Measurements from ENCODE around the gene LEUTX.
A peak's percentile ranks its signal among the peaks of the same experiment; 100 is the strongest.

The LEUTX gene

GRCh38 chr19:39824143-39825092 is 45.8 kb downstream of the LEUTX start:
- peak overlapping the region; percentile 76 for H2AFZ ChIP-seq (ENCODE audit: low read length)
- H3K4me2 ChIP-seq (ENCODE audit: insufficient read depth, low read length, poor library complexity, severe bottlenecking): peak overlapping the region; percentile 90
- peak overlapping the region; percentile 91 for H3K9ac ChIP-seq (ENCODE audit: low read depth, low read length, poor library complexity)
- DNase-seq (ENCODE audit: low spot score): peak; percentile 87
- H3K14ac ChIP-seq (ENCODE audit: low read length): no peak overlapping the region
- H3K23ac ChIP-seq (ENCODE audit: low read depth, low read length, poor library complexity): peak overlapping the region; percentile 46
- peaks cover 0 to 2% of the 10 kb centered on the region in 2 donors for H3K9me3 ChIP-seq (replicated peaks in 1 of 2; ENCODE audit: control insufficient read depth in 2 of 2, insufficient read depth in 1 of 2, low read depth in 1 of 2, low read length in 2 of 2)
- no peak overlapping the region for H4K91ac ChIP-seq (ENCODE audit: low read depth, low read length, poor library complexity)
- H3K4ac ChIP-seq (ENCODE audit: low read length): no peak overlapping the region
- H2BK15ac ChIP-seq (ENCODE audit: low read length): no peak overlapping the region
- H3K4me3 ChIP-seq (ENCODE audit: low read length in 2 of 2): peak overlapping the region; percentile 64 to 93
- no peaks in the 10 kb centered on the region for H3K27me3 ChIP-seq (ENCODE audit: control insufficient read depth in 3 of 3, insufficient read depth in 3 of 3, low read depth in 1 of 3, low read length in 3 of 3)
- no peak overlapping the region for H2AK5ac ChIP-seq (ENCODE audit: low read depth, low read length)
- H2BK120ac ChIP-seq (ENCODE audit: low read depth, low read length): no peak overlapping the region
- peak overlapping the region; percentile 29 for H3K18ac ChIP-seq (ENCODE audit: low read length)
- no peak overlapping the region for H2BK12ac ChIP-seq (ENCODE audit: low read length)
- H4K8ac ChIP-seq (ENCODE audit: low read depth, low read length): no peak overlapping the region
- no CpG with 5 or more reads among the region's 47 CpGs for WGBS, 2 donors (ENCODE audit: extremely low coverage in 2 of 2, insufficient read length in 2 of 2, insufficient replicate concordance in 1 of 2)
- H3K36me3 ChIP-seq (replicated peaks in 1 of 2; ENCODE audit: control insufficient read depth in 2 of 2, insufficient read depth in 2 of 2, low read length in 2 of 2): peaks cover 24 to 45% of the 10 kb centered on the region in 2 donors
- H3K4me1 ChIP-seq (ENCODE audit: control insufficient read depth in 2 of 2, insufficient read depth in 1 of 2, low read depth in 1 of 2, low read length in 2 of 2): peaks cover 12 to 14% of the 10 kb centered on the region in 2 donors
- peak overlapping the region; percentile 58 for H3K27ac ChIP-seq (replicated peaks; ENCODE audit: low read length)
- H3K79me1 ChIP-seq (ENCODE audit: low read depth, low read length): peaks cover 8% of the 10 kb centered on the region
- H2BK5ac ChIP-seq (ENCODE audit: low read length): no peak overlapping the region

GRCh38 chr19:39825093-39825463 is 46.4 kb downstream of the LEUTX start:
- Histone ChIP-seq H4K8ac (ENCODE audit: low read depth, low read length) (no peak overlapping the region), H2BK120ac (ENCODE audit: low read depth, low read length) (no peak overlapping the region), H3K4me3 (ENCODE audit: low read length in 2 of 2) (no peak overlapping the region), H3K9ac (ENCODE audit: low read depth, low read length, poor library complexity) (no peak overlapping the region), H3K14ac (ENCODE audit: low read length) (no peak overlapping the region), H3K4ac (ENCODE audit: low read length) (no peak overlapping the region), H2BK12ac (ENCODE audit: low read length) (no peak overlapping the region), H4K91ac (ENCODE audit: low read depth, low read length, poor library complexity) (no peak overlapping the region), H3K9me3 (replicated peaks in 1 of 2; ENCODE audit: control insufficient read depth in 2 of 2, insufficient read depth in 1 of 2, low read depth in 1 of 2, low read length in 2 of 2) (peaks cover 0 to 2% of the 10 kb centered on the region in 2 donors), H2AK5ac (ENCODE audit: low read depth, low read length) (no peak overlapping the region), H3K4me1 (ENCODE audit: control insufficient read depth in 2 of 2, insufficient read depth in 1 of 2, low read depth in 1 of 2, low read length in 2 of 2) (peaks cover 12 to 14% of the 10 kb centered on the region in 2 donors), H3K79me1 (ENCODE audit: low read depth, low read length) (peaks cover 11% of the 10 kb centered on the region), H2BK15ac (ENCODE audit: low read length) (no peak overlapping the region), H3K27me3 (ENCODE audit: control insufficient read depth in 3 of 3, insufficient read depth in 3 of 3, low read depth in 1 of 3, low read length in 3 of 3) (no peaks in the 10 kb centered on the region), H3K27ac (replicated peaks; ENCODE audit: low read length) (peak overlapping the region; percentile 58), H3K18ac (ENCODE audit: low read length) (peak overlapping the region; percentile 15), H3K23ac (ENCODE audit: low read depth, low read length, poor library complexity) (no peak overlapping the region), H2BK5ac (ENCODE audit: low read length) (no peak overlapping the region), H3K36me3 (replicated peaks in 1 of 2; ENCODE audit: control insufficient read depth in 2 of 2, insufficient read depth in 2 of 2, low read length in 2 of 2) (peaks cover 29 to 51% of the 10 kb centered on the region in 2 donors), H2AFZ (ENCODE audit: low read length) (peak overlapping the region; percentile 53), H3K4me2 (ENCODE audit: insufficient read depth, low read length, poor library complexity, severe bottlenecking) (peak overlapping the region; percentile 48)
- DNase-seq (ENCODE audit: low spot score): no peak
- WGBS, 2 donors (ENCODE audit: extremely low coverage in 2 of 2, insufficient read length in 2 of 2, insufficient replicate concordance in 1 of 2): no CpG with 5 or more reads among the region's 11 CpGs

- no peak overlapping the region for H3K14ac ChIP-seq (ENCODE audit: low read length)
- H2BK5ac ChIP-seq (ENCODE audit: low read length): no peak overlapping the region
- H4K91ac ChIP-seq (ENCODE audit: low read depth, low read length, poor library complexity): no peak overlapping the region
- H3K18ac ChIP-seq (ENCODE audit: low read length): no peak overlapping the region
- peaks cover 34 to 56% of the 10 kb centered on the region in 2 donors for H3K36me3 ChIP-seq (replicated peaks in 1 of 2; ENCODE audit: control insufficient read depth in 2 of 2, insufficient read depth in 2 of 2, low read length in 2 of 2)
- H2BK12ac ChIP-seq (ENCODE audit: low read length): no peak overlapping the region
- H2AK5ac ChIP-seq (ENCODE audit: low read depth, low read length): peak overlapping the region; percentile 11
- H4K8ac ChIP-seq (ENCODE audit: low read depth, low read length): no peak overlapping the region
- H3K27me3 ChIP-seq (ENCODE audit: control insufficient read depth in 3 of 3, insufficient read depth in 3 of 3, low read depth in 1 of 3, low read length in 3 of 3): no peaks in the 10 kb centered on the region
- no peak overlapping the region for H3K4ac ChIP-seq (ENCODE audit: low read length)
- H3K23ac ChIP-seq (ENCODE audit: low read depth, low read length, poor library complexity): no peak overlapping the region
- H3K4me1 ChIP-seq (ENCODE audit: control insufficient read depth in 2 of 2, insufficient read depth in 1 of 2, low read depth in 1 of 2, low read length in 2 of 2): peaks cover 12 to 14% of the 10 kb centered on the region in 2 donors
- H3K4me3 ChIP-seq (ENCODE audit: low read length in 2 of 2): no peak overlapping the region
- no peak overlapping the region for H3K4me2 ChIP-seq (ENCODE audit: insufficient read depth, low read length, poor library complexity, severe bottlenecking)
- H2BK120ac ChIP-seq (ENCODE audit: low read depth, low read length): no peak overlapping the region
- DNase-seq (ENCODE audit: low spot score): no peak
- WGBS, 2 donors (ENCODE audit: extremely low coverage in 2 of 2, insufficient read length in 2 of 2, insufficient replicate concordance in 1 of 2): no CpG with 5 or more reads among the region's 17 CpGs
- H3K27ac ChIP-seq (replicated peaks; ENCODE audit: low read length): no peak overlapping the region
- peak overlapping the region; percentile 16 for H2BK15ac ChIP-seq (ENCODE audit: low read length)
- H3K9ac ChIP-seq (ENCODE audit: low read depth, low read length, poor library complexity): no peak overlapping the region
- no peak overlapping the region for H2AFZ ChIP-seq (ENCODE audit: low read length)
- H3K79me1 ChIP-seq (ENCODE audit: low read depth, low read length): peaks cover 16% of the 10 kb centered on the region
- H3K9me3 ChIP-seq (replicated peaks in 1 of 2; ENCODE audit: control insufficient read depth in 2 of 2, insufficient read depth in 1 of 2, low read depth in 1 of 2, low read length in 2 of 2): peaks cover 0 to 2% of the 10 kb centered on the region in 2 donors
These were observed 47.0 kb downstream of the LEUTX start for GRCh38 chr19:39825531-39826076.

- H3K27me3 ChIP-seq (ENCODE audit: control insufficient read depth in 3 of 3, insufficient read depth in 3 of 3, low read depth in 1 of 3, low read length in 3 of 3): no peaks in the 10 kb centered on the region
- H2BK120ac ChIP-seq (ENCODE audit: low read depth, low read length): no peak overlapping the region
- no peak overlapping the region for H2BK5ac ChIP-seq (ENCODE audit: low read length)
- no peak overlapping the region for H2AFZ ChIP-seq (ENCODE audit: low read length)
- H3K4ac ChIP-seq (ENCODE audit: low read length): no peak overlapping the region
- no peak overlapping the region for H4K8ac ChIP-seq (ENCODE audit: low read depth, low read length)
- no peak overlapping the region for H2BK12ac ChIP-seq (ENCODE audit: low read length)
- WGBS, 2 donors (ENCODE audit: extremely low coverage in 2 of 2, insufficient read length in 2 of 2, insufficient replicate concordance in 1 of 2): no CpG with 5 or more reads among the region's 35 CpGs
- H4K91ac ChIP-seq (ENCODE audit: low read depth, low read length, poor library complexity): no peak overlapping the region
- DNase-seq (ENCODE audit: low spot score): no peak
- H2BK15ac ChIP-seq (ENCODE audit: low read length): no peak overlapping the region
- H3K9me3 ChIP-seq (replicated peaks in 1 of 2; ENCODE audit: control insufficient read depth in 2 of 2, insufficient read depth in 1 of 2, low read depth in 1 of 2, low read length in 2 of 2): no peaks in the 10 kb centered on the region
- peaks cover 38 to 65% of the 10 kb centered on the region in 2 donors for H3K36me3 ChIP-seq (replicated peaks in 1 of 2; ENCODE audit: control insufficient read depth in 2 of 2, insufficient read depth in 2 of 2, low read length in 2 of 2)
- no peak overlapping the region for H3K4me3 ChIP-seq (ENCODE audit: low read length in 2 of 2)
- H2AK5ac ChIP-seq (ENCODE audit: low read depth, low read length): no peak overlapping the region
- H3K4me1 ChIP-seq (ENCODE audit: control insufficient read depth in 2 of 2, insufficient read depth in 1 of 2, low read depth in 1 of 2, low read length in 2 of 2): peaks cover 12 to 17% of the 10 kb centered on the region in 2 donors
- H3K27ac ChIP-seq (replicated peaks; ENCODE audit: low read length): no peak overlapping the region
- H3K4me2 ChIP-seq (ENCODE audit: insufficient read depth, low read length, poor library complexity, severe bottlenecking): no peak overlapping the region
- H3K9ac ChIP-seq (ENCODE audit: low read depth, low read length, poor library complexity): no peak overlapping the region
- H3K79me1 ChIP-seq (ENCODE audit: low read depth, low read length): peaks cover 17% of the 10 kb centered on the region
- H3K18ac ChIP-seq (ENCODE audit: low read length): no peak overlapping the region
- H3K23ac ChIP-seq (ENCODE audit: low read depth, low read length, poor library complexity): no peak overlapping the region
- H3K14ac ChIP-seq (ENCODE audit: low read length): no peak overlapping the region
These were observed 47.8 kb downstream of the LEUTX start for GRCh38 chr19:39826311-39826945.

All from neuronal stem cell (in vitro differentiated cells).